Activated naive CD4-positive, alpha-beta T cell treated with anti-CD3 and anti-CD28 coated beads for 36 hours (primary cell): ENCODE data around the gene HECTD4. TPM values are rescaled to one million over a fixed set of nuclear protein-coding genes. Genes with fewer than 3 reads are reported as not detected.
"Not testable (repeated sequence)": the region's sequence is repeated elsewhere in the genome, so short reads cannot be mapped to it uniquely, and the experiment has no call there.

Source experiments
- CTCF ChIA-PET: fragments of 350-600 bp; sonication (Branson Sonifier 250); formaldehyde crosslinking; loops from one replicate; lab custom pipeline; 2021; ENCODE audit warnings: antibody characterized with exemption; lab: Charles Lee
- DNase-seq: peaks from one replicate; pipeline ENCODE4 v3.0.0-alpha.2; 2020
- H3K27ac Mint-ChIP-seq: one replicate; pipeline ENCODE4 v1.8.0; 2021; ENCODE audit warnings: mild to moderate bottlenecking, mixed read lengths
- H3K27me3 Mint-ChIP-seq: one replicate; pipeline ENCODE4 v1.8.0; 2021; ENCODE audit warnings: low read depth, mixed read lengths
- H3K36me3 Mint-ChIP-seq: one replicate; pipeline ENCODE4 v1.8.0; 2021; ENCODE audit warnings: low read depth, mixed read lengths
- H3K4me1 Mint-ChIP-seq: one replicate; pipeline ENCODE4 v1.8.0; 2021; ENCODE audit warnings: low read depth, mixed read lengths
- H3K4me3 Mint-ChIP-seq: one replicate; pipeline ENCODE4 v1.8.0; 2021; ENCODE audit warnings: mild to moderate bottlenecking, moderate library complexity, mixed read lengths
- H3K9me3 Mint-ChIP-seq: one replicate; pipeline ENCODE4 v1.8.0; 2021; ENCODE audit warnings: mixed read lengths
- intact Hi-C: fragments of 100-400 bp; cut with micrococcal nuclease; formaldehyde crosslinking; loops from one replicate; pipeline ENCODE4 v1.15.1; 2023
- total RNA-seq, 2 experiments: library from RNA; stranded (reverse); gene quantifications; one replicate each; pipeline ENCODE4 v1.2.3, GENCODE V29; 2021

The HECTD4 gene
- total RNA-seq, 2 experiments from 2014 or later, result 17.6 to 19.2 TPM

DNA sequence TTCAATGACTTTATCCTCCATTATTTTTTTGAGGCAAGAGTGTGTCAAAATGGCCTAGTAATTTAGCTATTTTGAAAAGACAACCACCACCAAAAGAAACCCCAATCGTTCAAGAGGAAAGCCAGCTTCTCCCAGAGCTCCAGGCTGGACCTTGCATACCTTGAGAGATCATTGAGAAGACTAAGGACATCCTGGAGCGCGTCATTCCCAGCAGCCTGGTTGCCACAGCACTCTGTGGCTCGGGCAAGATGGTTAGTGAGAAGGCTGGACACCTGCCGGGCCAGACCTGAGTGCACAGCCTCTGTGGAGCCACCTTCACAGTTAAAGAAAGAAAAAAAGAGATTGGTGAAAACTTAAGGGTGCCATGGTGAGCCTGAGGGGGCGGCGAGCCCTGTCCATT is 145.4 kb downstream of the HECTD4 start:
- Mint-ChIP-seq H3K4me3 (no peak overlapping the region), H3K27me3 (no peaks in the 10 kb centered on the region), H3K4me1 (no peaks in the 10 kb centered on the region), H3K9me3 (no peaks in the 10 kb centered on the region), H3K27ac (no peak overlapping the region), H3K36me3 (peaks cover 18% of the 10 kb centered on the region)
- CTCF ChIA-PET, result no interaction called here
- intact Hi-C loops, result no loop called here
- DNase-seq, result no peak

DNA sequence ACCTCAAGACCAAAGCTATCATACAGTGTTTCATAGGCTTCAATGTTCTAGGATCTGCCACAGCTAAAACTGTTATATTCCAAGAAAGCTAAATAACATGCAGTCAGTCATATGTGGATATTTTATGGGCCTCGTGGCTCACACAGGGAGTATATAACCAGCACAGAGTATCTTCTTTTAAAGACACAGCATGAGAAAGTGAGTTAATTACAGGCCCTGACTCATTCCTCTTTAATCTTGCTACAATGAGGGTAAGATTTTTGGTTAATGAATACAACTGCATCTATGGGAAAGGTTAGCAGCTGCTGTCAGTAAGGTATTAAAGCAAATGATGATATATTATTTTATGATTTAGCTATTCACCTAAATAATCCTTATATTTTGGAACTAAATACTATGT is 145.8 kb downstream of the HECTD4 start:
- CTCF ChIA-PET, result no interaction called here
- Mint-ChIP-seq H3K4me1 (no peaks in the 10 kb centered on the region), H3K9me3 (no peaks in the 10 kb centered on the region), H3K36me3 (peaks cover 16% of the 10 kb centered on the region), H3K27ac (no peak overlapping the region), H3K4me3 (no peak overlapping the region), H3K27me3 (no peaks in the 10 kb centered on the region)
- intact Hi-C loops, result no loop called here
- DNase-seq, result no peak

DNA sequence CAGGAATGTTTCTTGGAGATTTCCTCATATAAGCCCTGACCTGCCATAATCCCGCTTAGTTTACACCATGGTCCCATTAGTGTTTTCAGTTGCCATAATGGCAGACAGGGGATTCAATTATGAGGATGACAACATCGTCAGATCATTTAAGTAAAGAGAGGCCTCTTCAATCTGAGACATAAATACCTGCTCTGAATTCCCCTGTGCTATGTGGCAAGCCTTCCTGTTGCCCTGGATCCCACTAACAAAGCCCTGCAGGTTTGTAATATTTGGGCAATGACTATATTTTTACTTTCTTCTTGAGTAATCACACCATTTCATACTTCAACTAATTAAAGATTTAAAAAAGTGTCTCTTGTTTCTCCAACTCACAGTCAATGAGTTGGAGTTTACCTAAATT is 147.9 kb downstream of the HECTD4 start:
- no peak overlapping the region for H3K4me3 Mint-ChIP-seq
- H3K9me3 Mint-ChIP-seq, result no peaks in the 10 kb centered on the region
- no peaks in the 10 kb centered on the region for H3K27me3 Mint-ChIP-seq
- CTCF ChIA-PET, result interaction anchor here (1.0 kb wide), 1 partner anchor 116 kb away, joined by 4 read pairs; no protein-coding TSS in a partner anchor
- intact Hi-C loops, result no loop called here
- H3K27ac Mint-ChIP-seq, result no peak overlapping the region
- H3K4me1 Mint-ChIP-seq, result no peaks in the 10 kb centered on the region
- no peak for DNase-seq
- H3K36me3 Mint-ChIP-seq, result peaks cover 24% of the 10 kb centered on the region

- Mint-ChIP-seq H3K9me3 (no peaks in the 10 kb centered on the region), H3K27ac (no peak overlapping the region), H3K36me3 (peaks cover 24% of the 10 kb centered on the region), H3K4me3 (no peak overlapping the region), H3K27me3 (no peaks in the 10 kb centered on the region), H3K4me1 (no peaks in the 10 kb centered on the region)
- CTCF ChIA-PET, result interaction anchor here (0.6 kb wide), 1 partner anchor 26 kb away, joined by 3 read pairs; no protein-coding TSS in a partner anchor
- DNase-seq, result no peak
- intact Hi-C loops, result no loop called here
Observed at GRCh38 chr12:112233242-112233641, 149.0 kb downstream of the HECTD4 start.

DNA sequence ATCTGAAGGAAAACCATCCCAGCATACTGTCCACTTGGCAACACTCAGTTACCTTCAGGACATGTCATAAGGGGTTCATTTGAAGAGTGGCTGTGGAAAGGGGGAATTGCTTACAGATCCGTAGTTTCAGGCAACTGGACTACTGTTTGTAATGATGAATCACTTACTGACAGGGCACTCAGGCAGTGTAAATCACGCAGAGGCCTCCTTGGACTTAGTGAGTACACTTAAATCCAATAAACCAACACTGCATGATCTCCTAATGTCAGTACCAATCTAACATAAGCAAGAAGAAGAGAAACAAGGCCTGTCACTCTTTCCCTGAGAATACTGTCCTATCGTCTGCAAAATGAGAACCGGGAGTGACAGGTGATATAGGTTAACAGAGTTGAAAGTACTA is 152.1 kb downstream of the HECTD4 start:
- H3K36me3 Mint-ChIP-seq, result peaks cover 21% of the 10 kb centered on the region
- H3K9me3 Mint-ChIP-seq, result no peaks in the 10 kb centered on the region
- DNase-seq, result no peak
- H3K27me3 Mint-ChIP-seq, result no peaks in the 10 kb centered on the region
- intact Hi-C loops, result no loop called here
- no peak overlapping the region for H3K27ac Mint-ChIP-seq
- H3K4me3 Mint-ChIP-seq, result no peak overlapping the region
- CTCF ChIA-PET, result no interaction called here
- H3K4me1 Mint-ChIP-seq, result no peaks in the 10 kb centered on the region

GRCh38 chr12:112226768-112227167 is 155.5 kb downstream of the HECTD4 start:
- DNase-seq, result no peak
- no peaks in the 10 kb centered on the region for H3K9me3 Mint-ChIP-seq
- peaks cover 9% of the 10 kb centered on the region for H3K36me3 Mint-ChIP-seq
- H3K4me1 Mint-ChIP-seq, result no peaks in the 10 kb centered on the region
- no peaks in the 10 kb centered on the region for H3K27me3 Mint-ChIP-seq
- CTCF ChIA-PET, result no interaction called here
- no peak overlapping the region for H3K27ac Mint-ChIP-seq
- intact Hi-C loops, result no loop called here
- H3K4me3 Mint-ChIP-seq, result no peak overlapping the region

DNA sequence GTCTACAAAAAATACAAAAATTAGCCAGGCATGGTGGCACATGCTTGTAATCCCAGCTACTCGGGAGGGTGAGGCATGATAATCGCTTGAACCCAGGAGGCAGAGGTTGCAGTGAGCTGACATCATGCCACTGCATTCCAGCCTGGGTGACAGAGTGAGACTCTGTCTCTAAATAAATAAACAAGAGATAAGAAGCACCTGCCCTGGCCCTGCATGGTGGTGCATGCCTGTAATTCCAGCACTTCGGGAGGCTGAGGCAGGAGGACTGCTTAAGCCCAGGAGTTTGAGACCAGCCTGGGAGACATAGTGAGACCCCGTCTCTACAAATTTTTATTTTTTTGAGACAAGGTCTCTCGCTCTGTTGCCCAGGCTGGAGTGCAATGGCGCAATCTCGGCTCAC is 161.6 kb downstream of the HECTD4 start:
- DNase-seq, H3K4me1 Mint-ChIP-seq, H3K4me3 Mint-ChIP-seq, H3K27me3 Mint-ChIP-seq, CTCF ChIA-PET, H3K9me3 Mint-ChIP-seq, H3K27ac Mint-ChIP-seq, H3K36me3 Mint-ChIP-seq, intact Hi-C loops: not testable (repeated sequence)

DNA sequence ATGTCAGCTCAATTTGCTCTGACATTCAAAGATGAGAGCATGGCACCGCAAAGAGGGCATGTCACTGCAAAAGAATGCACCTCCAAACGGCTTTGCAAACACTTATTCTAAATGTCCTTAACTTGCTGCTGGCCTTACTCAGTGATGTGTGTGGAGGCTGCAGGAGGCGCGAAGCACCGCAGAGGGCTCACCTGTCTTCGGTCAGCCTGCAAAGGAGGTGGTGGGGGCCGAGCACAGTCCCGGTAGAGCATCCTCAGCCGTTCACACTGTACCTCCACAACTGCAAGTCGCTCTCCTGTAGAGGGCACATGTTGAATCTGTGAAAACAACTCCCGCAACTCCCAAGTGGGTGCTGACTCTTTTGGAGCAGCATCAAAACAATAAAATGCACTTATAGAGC is 163.0 kb downstream of the HECTD4 start:
- H3K4me3 Mint-ChIP-seq, result no peak overlapping the region
- DNase-seq, result no peak
- intact Hi-C loops, result no loop called here
- H3K36me3 Mint-ChIP-seq, result peaks cover 6% of the 10 kb centered on the region
- no peaks in the 10 kb centered on the region for H3K4me1 Mint-ChIP-seq
- no peak overlapping the region for H3K27ac Mint-ChIP-seq
- no peaks in the 10 kb centered on the region for H3K9me3 Mint-ChIP-seq
- CTCF ChIA-PET, result no interaction called here
- H3K27me3 Mint-ChIP-seq, result no peaks in the 10 kb centered on the region

GRCh38 chr12:112218150-112218549 is 164.1 kb downstream of the HECTD4 start:
- Mint-ChIP-seq H3K9me3 (no peaks in the 10 kb centered on the region), H3K27ac (no peak overlapping the region), H3K4me3 (no peak overlapping the region), H3K36me3 (peaks cover 6% of the 10 kb centered on the region), H3K27me3 (no peaks in the 10 kb centered on the region), H3K4me1 (no peaks in the 10 kb centered on the region)
- CTCF ChIA-PET, result no interaction called here
- no peak for DNase-seq
- intact Hi-C loops, result no loop called here

DNA sequence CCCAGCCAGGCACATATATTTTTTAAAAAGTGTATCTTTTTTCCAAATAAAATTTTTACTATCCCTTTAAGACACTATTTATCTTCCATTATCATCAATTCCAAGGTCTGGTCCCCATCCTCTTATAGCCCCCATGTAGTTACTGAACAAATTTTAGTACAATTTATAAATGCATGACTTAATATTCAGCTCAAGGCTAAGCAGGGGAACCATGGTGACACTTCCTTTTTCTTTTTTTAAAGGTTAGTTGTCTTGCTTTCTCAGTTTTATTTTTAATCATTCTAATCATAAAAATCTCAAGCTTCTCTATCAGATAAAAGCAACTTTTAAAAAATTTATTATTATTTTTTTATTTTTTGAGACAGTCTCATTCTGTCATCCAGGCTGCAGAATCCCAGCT is 164.6 kb downstream of the HECTD4 start:
- Mint-ChIP-seq H3K27ac (no peak overlapping the region), H3K27me3 (no peaks in the 10 kb centered on the region), H3K36me3 (peaks cover 6% of the 10 kb centered on the region), H3K4me1 (no peaks in the 10 kb centered on the region), H3K9me3 (no peaks in the 10 kb centered on the region), H3K4me3 (no peak overlapping the region)
- intact Hi-C loops, result no loop called here
- CTCF ChIA-PET, result interaction anchor here (0.6 kb wide), 1 partner anchor 61 kb away, joined by 3 read pairs; no protein-coding TSS in a partner anchor
- DNase-seq, result no peak

DNA sequence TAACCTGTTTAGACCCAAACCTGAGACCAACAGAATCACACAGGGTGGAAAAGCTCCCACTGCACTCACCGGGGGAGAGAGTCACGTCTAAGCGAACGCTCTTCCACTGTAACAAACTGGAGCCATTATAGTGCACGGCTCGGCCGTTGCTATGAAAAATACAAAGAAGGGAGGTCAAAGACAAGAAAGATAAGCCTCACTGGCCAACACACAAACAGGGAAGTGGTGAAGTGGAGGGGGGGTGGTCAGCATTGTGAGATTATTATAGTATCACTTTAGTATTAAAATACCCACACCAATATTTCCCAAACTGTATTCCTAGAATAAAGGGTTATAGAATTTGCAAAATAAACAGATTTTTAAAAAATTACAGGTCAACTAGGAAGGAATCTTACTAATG is 166.0 kb downstream of the HECTD4 start:
- intact Hi-C loops, result no loop called here
- H3K27me3 Mint-ChIP-seq, result no peaks in the 10 kb centered on the region
- no peaks in the 10 kb centered on the region for H3K9me3 Mint-ChIP-seq
- H3K4me3 Mint-ChIP-seq, result no peak overlapping the region
- no peaks in the 10 kb centered on the region for H3K4me1 Mint-ChIP-seq
- CTCF ChIA-PET, result interaction anchor here (0.6 kb wide), 1 partner anchor 14 kb away, joined by 5 read pairs; no protein-coding TSS in a partner anchor
- DNase-seq, result no peak
- H3K36me3 Mint-ChIP-seq, result peaks cover 6% of the 10 kb centered on the region
- H3K27ac Mint-ChIP-seq, result no peak overlapping the region

- DNase-seq, result no peak
- H3K9me3 Mint-ChIP-seq, result no peaks in the 10 kb centered on the region
- intact Hi-C loops, result no loop called here
- H3K36me3 Mint-ChIP-seq, result peaks cover 6% of the 10 kb centered on the region
- H3K4me1 Mint-ChIP-seq, result no peaks in the 10 kb centered on the region
- no peak overlapping the region for H3K27ac Mint-ChIP-seq
- H3K4me3 Mint-ChIP-seq, result no peak overlapping the region
- no peaks in the 10 kb centered on the region for H3K27me3 Mint-ChIP-seq
- CTCF ChIA-PET, result interaction anchor here (0.7 kb wide), 1 partner anchor 11 kb away, joined by 3 read pairs; no protein-coding TSS in a partner anchor
Observed at GRCh38 chr12:112214064-112214463, 168.2 kb downstream of the HECTD4 start.

DNA sequence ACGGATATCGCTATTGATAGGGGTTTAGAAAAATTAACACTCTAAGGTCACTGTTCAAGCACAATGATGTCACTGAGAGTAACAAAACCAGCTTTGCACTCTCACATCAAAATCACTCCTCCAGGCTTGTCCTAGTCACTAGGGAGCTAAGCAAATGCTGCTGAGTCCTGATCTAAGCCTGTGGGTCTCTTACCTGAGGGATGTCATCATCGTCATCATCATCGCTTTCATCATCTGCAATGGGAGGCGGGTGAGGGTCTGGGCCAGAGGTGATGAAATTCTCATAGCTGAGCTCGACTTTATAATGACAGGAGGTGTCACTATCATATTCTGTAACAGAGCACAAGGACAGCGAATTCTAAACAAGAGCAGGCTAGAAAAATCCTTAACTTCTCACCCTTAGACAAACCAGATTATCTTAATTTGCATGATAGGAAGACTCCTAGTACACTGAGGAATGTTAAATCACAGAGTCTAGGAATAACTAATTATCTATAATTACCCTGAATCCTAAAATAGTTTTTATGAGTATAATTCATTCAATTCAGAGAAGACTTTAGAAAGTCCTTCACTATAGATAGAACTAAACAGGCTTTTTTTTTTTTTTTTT is 173.8 kb downstream of the HECTD4 start:
- CTCF ChIA-PET, result interaction anchor here (0.6 to 0.9 kb wide), 3 partner anchors 10 to 178 kb away, joined by 3 to 4 read pairs (median 4); no protein-coding TSS in a partner anchor
- Mint-ChIP-seq H3K4me3 (no peak overlapping the region), H3K27ac (no peak overlapping the region), H3K9me3 (no peaks in the 10 kb centered on the region), H3K4me1 (no peaks in the 10 kb centered on the region), H3K36me3 (peaks cover 2% of the 10 kb centered on the region), H3K27me3 (no peaks in the 10 kb centered on the region)
- intact Hi-C loops, result no loop called here
- no peak for DNase-seq
